ENCODE measurements around the gene SH3BP1. TPM values are rescaled to one million over a fixed set of nuclear protein-coding genes. Genes with fewer than 3 reads are reported as not detected.
A peak's percentile ranks its signal among the peaks of the same experiment; 100 is the strongest.

Gene SH3BP1
- total and polyA plus RNA-seq, 9 of the 15 experiments (the other 6 are each of a cell fraction or from before 2014, with no cell fraction given), result 0.10 to 36.2 (median 10.4) TPM

DNA sequence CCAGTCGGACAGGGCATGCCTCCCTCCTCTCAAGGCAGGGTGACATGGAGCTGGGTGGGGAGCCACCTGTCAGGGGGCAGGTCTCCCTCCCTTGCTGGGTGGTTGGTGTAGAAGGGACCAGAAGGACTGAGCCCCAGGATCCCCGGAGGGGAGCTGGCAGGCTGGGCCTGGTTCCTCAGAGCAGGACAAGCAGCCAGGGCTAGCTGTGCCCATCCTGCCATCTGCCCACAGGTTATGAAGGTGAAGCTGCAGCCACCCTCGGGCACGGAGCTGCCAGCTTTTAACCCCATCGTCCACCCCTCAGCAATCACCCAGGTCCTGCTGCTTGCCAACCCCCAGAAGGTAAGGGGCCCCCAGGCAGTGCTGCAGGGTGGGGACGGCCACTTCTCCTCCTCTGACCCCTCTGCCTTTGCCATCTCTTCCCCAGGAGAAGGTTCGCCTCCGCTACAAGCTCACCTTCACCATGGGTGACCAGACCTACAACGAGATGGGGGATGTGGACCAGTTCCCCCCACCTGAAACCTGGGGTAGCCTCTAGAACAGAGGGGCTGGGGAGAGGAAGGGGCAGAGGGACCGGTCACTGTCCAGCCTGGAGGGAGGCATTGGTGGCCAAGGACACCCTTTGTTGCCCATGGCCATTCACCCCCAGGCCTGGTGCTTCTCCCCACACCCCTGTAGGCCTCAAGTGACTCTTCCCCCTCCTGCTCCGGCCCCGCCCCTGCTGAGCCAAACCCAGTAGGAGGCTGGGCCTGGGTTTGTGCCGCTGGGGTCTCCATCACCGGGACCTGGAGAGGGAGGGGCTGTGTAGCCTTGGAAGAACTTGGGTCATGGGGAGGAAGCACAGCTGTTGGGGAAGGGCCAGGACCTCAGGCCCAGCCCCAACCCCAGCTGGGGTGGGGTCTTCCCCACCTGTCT, 7.0 kb upstream of the SH3BP1 start:
- FAIRE-seq (no peak), ATAC-seq (0 out of 3 replicates have a peak, but pooled peaks have one; percentile 5), DNase-seq (ENCODE audit: extremely low read depth in 1 of 4, low spot score in 3 of 4) (peak in 2 of 4 experiments; percentile 27 to 30)
- 89% methylated on average over 10 of the region's 14 CpGs for WGBS (ENCODE audit: insufficient coverage, low coverage, missing lambda C conversion rate)
- ChIA-PET POLR2A (interaction anchor here (0.6 to 1.1 kb wide), 4 partner anchors 9 to 52 kb away, joined by 3 to 4 read pairs (median 3); partner anchors contain the start of gene PDXP), CTCF (ENCODE audit: low intra/inter-chr PET ratio) (no interaction called here)
- H2AFZ ChIP-seq (ENCODE audit: low read depth, low read length), result no peak overlapping the region
- TF ChIP-seq BDP1 (IDR thresholded peaks at IDR 0.05; ENCODE audit: insufficient read depth, insufficient read length) (no peak), POLR2G (IDR thresholded peaks at IDR 0.05; ENCODE audit: low read depth, low read length) (peak; percentile 42), ZFP1 (CRISPR knock-in tag; IDR thresholded peaks at IDR 0.05) (no peak), RBFOX2 (IDR thresholded peaks at IDR 0.05; ENCODE audit: low read depth, low read length) (0 out of 2 replicates have a peak, but pooled peaks have one; percentile 19), ZNF79 (CRISPR knock-in tag; IDR thresholded peaks at IDR 0.05; ENCODE audit: low read depth) (no peak)
- in situ Hi-C loops (cut with MboI), result no loop called here
- H3K9me1 ChIP-seq (ENCODE audit: control insufficient read depth, insufficient read depth, low read length), result no peaks in the 10 kb centered on the region
- peaks cover 35 to 68% of the 10 kb centered on the region in 2 experiments for H3K4me1 ChIP-seq (replicated peaks in 1 of 2; ENCODE audit: control insufficient read depth in 2 of 2, insufficient read depth in 2 of 2, low read length in 2 of 2)
- H3K4me3 ChIP-seq, result no peak overlapping the region
- BruUV-seq (replicated peaks), result TSS peak; percentile 42
- H3K9me3 ChIP-seq (replicated peaks; ENCODE audit: control insufficient read depth, insufficient read depth, low read depth, low read length), result no peaks in the 10 kb centered on the region
- H4K20me1 ChIP-seq (replicated peaks; ENCODE audit: control insufficient read depth, insufficient read depth, low read length), result no peaks in the 10 kb centered on the region
- no peak overlapping the region for H3K4me2 ChIP-seq (ENCODE audit: insufficient read depth, low read length)
- H3K79me2 ChIP-seq (ENCODE audit: control insufficient read depth, insufficient read depth, low read length), result no peaks in the 10 kb centered on the region
- peaks cover 30% of the 10 kb centered on the region; the same call in 2 of the 3 replicates for H3K36me3 ChIP-seq (ENCODE audit: control insufficient read depth, insufficient read depth, low read length)
- H3K27me3 ChIP-seq (ENCODE audit: control insufficient read depth in 2 of 2, insufficient read depth in 2 of 2, low read length in 2 of 2), result no peaks in the 10 kb centered on the region
- H3K27ac ChIP-seq (ENCODE audit: extremely low read depth, low read depth, low read length), result peak overlapping the region; percentile 77
- H3K9ac ChIP-seq (ENCODE audit: insufficient read depth in 1 of 2, low read depth in 2 of 2, low read length in 2 of 2), result peak overlapping the region; percentile 50 to 74; a peak in 3 of 4 replicates
- intact Hi-C loops (cut with micrococcal nuclease), result no loop called here
